Caco-2 (cell line): ENCODE data around the gene ADH6. TPM values are rescaled to one million over a fixed set of nuclear protein-coding genes. Genes with fewer than 3 reads are reported as not detected.

ENCODE experiments used
- BruUV-seq: library from RNA; stranded (reverse); fragments of 400-500 nt; replicated peaks from 2 replicates; lab custom pipeline; 2021; lab: Mats Ljungman, UMichigan
- CTCF ChIA-PET: fragments of 300-600 bp; sonication (Branson Sonifier 250); formaldehyde crosslinking; loops from one replicate; lab custom pipeline; 2022; ENCODE audit warnings: antibody characterized with exemption; lab: Charles Lee
- POLR2A ChIA-PET: fragments of 300-600 bp; sonication (Branson Sonifier 250); formaldehyde crosslinking; loops from one replicate; lab custom pipeline; 2022; ENCODE audit warnings: antibody characterized with exemption; lab: Charles Lee
- DNase-seq, 2 experiments: peaks; one replicate each; pipeline versions ENCODE4 v3.0.0 to v3.0.0-alpha.2; 2020 to 2022
- H3K27me3 ChIP-seq: replicated peaks from 2 replicates; pipeline ENCODE4 v1.6.0; 2011; ENCODE audit warnings: low read length; ENCODE audit not compliant: control insufficient read depth, insufficient read depth
- H3K36me3 ChIP-seq: 2 replicates; pipeline ENCODE4 v1.5.1; 2011; ENCODE audit warnings: low read length; ENCODE audit not compliant: control insufficient read depth, insufficient read depth
- H3K4me1 ChIP-seq: fragments of 250-450 bp; sonication (Bioruptor Pico); 2 replicates; pipeline ENCODE4 v1.5.1; 2020; ENCODE audit warnings: mild to moderate bottlenecking
- H3K4me3 ChIP-seq: 2 replicates; pipeline ENCODE4 v1.5.1; 2011; ENCODE audit warnings: low read depth, mild to moderate bottlenecking, control low read depth, low read length
- H3K9me3 ChIP-seq: fragments of 250-450 bp; sonication (Bioruptor Pico); 2 replicates; pipeline ENCODE4 v1.5.1; 2020; ENCODE audit warnings: mild to moderate bottlenecking, moderate library complexity
- H3K27ac Mint-ChIP-seq: one replicate; pipeline ENCODE4 v1.8.0; 2022; ENCODE audit warnings: mixed read lengths; ENCODE audit not compliant: unreplicated experiment
- H3K27me3 Mint-ChIP-seq: one replicate; pipeline ENCODE4 v1.8.0; 2022; ENCODE audit warnings: mixed read lengths; ENCODE audit not compliant: insufficient read depth, unreplicated experiment
- H3K36me3 Mint-ChIP-seq: one replicate; pipeline ENCODE4 v1.8.0; 2022; ENCODE audit warnings: mild to moderate bottlenecking, mixed read lengths; ENCODE audit not compliant: insufficient read depth, unreplicated experiment
- H3K4me1 Mint-ChIP-seq: one replicate; pipeline ENCODE4 v1.8.0; 2022; ENCODE audit warnings: low read depth, mixed read lengths; ENCODE audit not compliant: unreplicated experiment
- H3K4me3 Mint-ChIP-seq: one replicate; pipeline ENCODE4 v1.8.0; 2022; ENCODE audit warnings: mild to moderate bottlenecking, moderate library complexity, mixed read lengths; ENCODE audit not compliant: unreplicated experiment
- H3K9me3 Mint-ChIP-seq: one replicate; pipeline ENCODE4 v1.8.0; 2022; ENCODE audit warnings: mixed read lengths; ENCODE audit not compliant: unreplicated experiment
- CTCF ChIP-seq, 2 experiments: fragments of 200-600 bp in 1 of 2; IDR thresholded peaks; 1 replicate in 1 of 2; 2 replicates in 1 of 2; pipeline versions ENCODE4 v1.5.1 to v1.8.0; 2011 to 2022; ENCODE audit warnings: antibody characterized with exemption in 1 of 2, control low read depth in 1 of 2, inconsistent platforms in 1 of 2, low read depth in 1 of 2, low read length in 1 of 2, mild to moderate bottlenecking in 1 of 2, moderate library complexity in 1 of 2; ENCODE audit not compliant: insufficient read depth in 1 of 2, severe bottlenecking in 1 of 2, unreplicated experiment in 1 of 2
- intact Hi-C: fragments of 100-400 bp; cut with micrococcal nuclease; formaldehyde crosslinking; loops from one replicate; pipeline ENCODE4 v1.10.0; 2022; ENCODE audit not compliant: unreplicated experiment
- total RNA-seq: library from RNA; stranded (reverse); gene quantifications from 2 replicates; pipeline ENCODE4 v1.2.3, GENCODE V29; 2022

Gene ADH6
- total RNA-seq, 1 experiment from 2014 or later: 9.1 TPM

- Histone ChIP-seq H3K4me1 (no peaks in the 10 kb centered on the region), H3K36me3 (no peaks in the 10 kb centered on the region), H3K4me3 (no peak overlapping the region), H3K27me3 (no peaks in the 10 kb centered on the region), H3K9me3 (peaks cover 11% of the 10 kb centered on the region)
- H3K27ac Mint-ChIP-seq: no peak overlapping the region
- DNase-seq: no peak
- ChIA-PET POLR2A (no interaction called here), CTCF (no interaction called here)
- no peak for TF ChIP-seq CTCF (IDR thresholded peaks at IDR 0.05; ENCODE audit: insufficient read depth in 1 of 2, low read depth in 1 of 2, low read length in 1 of 2, severe bottlenecking in 1 of 2, unreplicated experiment in 1 of 2)
- intact Hi-C loops: no loop called here
- no peaks in the 10 kb centered on the region for H3K36me3 Mint-ChIP-seq
- H3K27me3 Mint-ChIP-seq: no peaks in the 10 kb centered on the region
- H3K9me3 Mint-ChIP-seq: peaks cover 33% of the 10 kb centered on the region
- no peaks in the 10 kb centered on the region for H3K4me1 Mint-ChIP-seq
- no TSS peak for BruUV-seq
- no peak overlapping the region for H3K4me3 Mint-ChIP-seq
These were observed 39.4 kb downstream of the ADH6 start for GRCh38 chr4:99179626-99180025.

GRCh38 chr4:99179178-99179577 is 39.9 kb downstream of the ADH6 start:
- Histone ChIP-seq H3K27me3 (no peaks in the 10 kb centered on the region), H3K9me3 (peaks cover 8% of the 10 kb centered on the region), H3K4me1 (no peaks in the 10 kb centered on the region), H3K36me3 (no peaks in the 10 kb centered on the region), H3K4me3 (no peak overlapping the region)
- peaks cover 33% of the 10 kb centered on the region for H3K9me3 Mint-ChIP-seq
- no peaks in the 10 kb centered on the region for H3K27me3 Mint-ChIP-seq
- CTCF ChIA-PET: no interaction called here
- no peaks in the 10 kb centered on the region for H3K36me3 Mint-ChIP-seq
- no peak for DNase-seq
- intact Hi-C loops: no loop called here
- TF ChIP-seq CTCF (IDR thresholded peaks at IDR 0.05; ENCODE audit: insufficient read depth in 1 of 2, low read depth in 1 of 2, low read length in 1 of 2, severe bottlenecking in 1 of 2, unreplicated experiment in 1 of 2): no peak
- no peak overlapping the region for H3K4me3 Mint-ChIP-seq
- H3K4me1 Mint-ChIP-seq: no peaks in the 10 kb centered on the region
- no TSS peak for BruUV-seq
- POLR2A ChIA-PET: no interaction called here
- H3K27ac Mint-ChIP-seq: no peak overlapping the region

GRCh38 chr4:99166544-99166943 is 52.5 kb downstream of the ADH6 start:
- no peak for TF ChIP-seq CTCF (IDR thresholded peaks at IDR 0.05; ENCODE audit: insufficient read depth in 1 of 2, low read depth in 1 of 2, low read length in 1 of 2, severe bottlenecking in 1 of 2, unreplicated experiment in 1 of 2)
- BruUV-seq: no TSS peak
- H3K9me3 ChIP-seq: no peaks in the 10 kb centered on the region
- no peaks in the 10 kb centered on the region for H3K27me3 Mint-ChIP-seq
- no peaks in the 10 kb centered on the region for H3K36me3 ChIP-seq
- ChIA-PET POLR2A (interaction anchor here (0.6 kb wide), 1 partner anchor 397 kb away, joined by 6 read pairs; the partner anchor contains the start of gene TRMT10A), CTCF (no interaction called here)
- intact Hi-C loops: no loop called here
- no peak overlapping the region for H3K4me3 ChIP-seq
- peaks cover 27% of the 10 kb centered on the region for H3K9me3 Mint-ChIP-seq
- no peaks in the 10 kb centered on the region for H3K4me1 Mint-ChIP-seq
- H3K36me3 Mint-ChIP-seq: no peaks in the 10 kb centered on the region
- H3K27ac Mint-ChIP-seq: no peak overlapping the region
- H3K4me1 ChIP-seq: no peaks in the 10 kb centered on the region
- DNase-seq: no peak
- no peaks in the 10 kb centered on the region for H3K27me3 ChIP-seq
- H3K4me3 Mint-ChIP-seq: no peak overlapping the region
